IMR-90 (cell line): ENCODE data around the gene FZD7. TPM values are rescaled to one million over a fixed set of nuclear protein-coding genes. Genes with fewer than 3 reads are reported as not detected.

Source experiments
- ATAC-seq: fragments of 200-7000 bp; cut with Tn5 transposase; 2 replicates; pipeline ENCODE4 v1.9.1; 2020; ENCODE audit warnings: low read depth, mild to moderate bottlenecking, moderate library complexity
- BruUV-seq: library from RNA; stranded (reverse); fragments of 400-500 nt; replicated peaks from 2 replicates; lab custom pipeline; 2021; lab: Mats Ljungman, UMichigan
- CTCF ChIA-PET: fragments of 300-600 bp; formaldehyde crosslinking; extraction: SDS; loops from one replicate; lab custom pipeline; 2021; ENCODE audit warnings: antibody characterized with exemption; lab: Yijun Ruan, JAX
- POLR2A ChIA-PET: fragments of 300-600 bp; sonication (Branson Sonifier 250); formaldehyde crosslinking; loops from one replicate; lab custom pipeline; 2022; ENCODE audit warnings: antibody characterized with exemption; ENCODE audit not compliant: unreplicated experiment; lab: Charles Lee
- DNase-seq: peaks from one replicate; pipeline ENCODE4 v3.0.0; 2013
- H2AFZ ChIP-seq: replicated peaks from 2 replicates; pipeline ENCODE3; 2013; ENCODE audit warnings: low read length, mild to moderate bottlenecking; ENCODE audit not compliant: poor library complexity
- H2AK5ac ChIP-seq: 2 replicates; pipeline ENCODE4 v1.6.1; 2013; ENCODE audit warnings: low read depth, low read length, inconsistent platforms
- H2AK9ac ChIP-seq: replicated peaks from 2 replicates; pipeline ENCODE3; 2013; ENCODE audit warnings: mild to moderate bottlenecking, low read depth, low read length, moderate library complexity; ENCODE audit not compliant: poor library complexity
- H2BK120ac ChIP-seq: 2 replicates; pipeline ENCODE4 v1.6.1; 2013; ENCODE audit warnings: low read depth, low read length, inconsistent platforms
- H2BK15ac ChIP-seq: 3 replicates; pipeline ENCODE4 v1.6.1; 2013; ENCODE audit warnings: low read depth, low read length, inconsistent platforms
- H2BK20ac ChIP-seq: 2 replicates; pipeline ENCODE4 v1.6.1; 2013; ENCODE audit warnings: low read depth, mild to moderate bottlenecking, inconsistent platforms, low read length, moderate library complexity
- H2BK5ac ChIP-seq: 2 replicates; pipeline ENCODE4 v1.6.1; 2013; ENCODE audit warnings: mild to moderate bottlenecking, low read depth, low read length, inconsistent platforms; ENCODE audit not compliant: poor library complexity, severe bottlenecking
- H3K14ac ChIP-seq: replicated peaks from 2 replicates; pipeline ENCODE4 v1.6.1; 2013; ENCODE audit warnings: low read depth, low read length, inconsistent platforms
- H3K18ac ChIP-seq: 2 replicates; pipeline ENCODE4 v1.6.1; 2013; ENCODE audit warnings: low read depth, low read length, control low read depth
- H3K23ac ChIP-seq: 2 replicates; pipeline ENCODE4 v1.6.1; 2013; ENCODE audit warnings: low read depth, low read length, inconsistent platforms
- H3K27ac ChIP-seq: 2 replicates; pipeline ENCODE4 v1.5.1; 2013; ENCODE audit warnings: mild to moderate bottlenecking, control low read depth, low read length; ENCODE audit not compliant: insufficient read depth
- H3K27me3 ChIP-seq: 2 replicates; pipeline ENCODE4 v1.6.1; 2013; ENCODE audit warnings: low read length; ENCODE audit not compliant: control insufficient read depth, insufficient read depth
- H3K36me3 ChIP-seq: 2 replicates; pipeline ENCODE4 v1.6.1; 2013; ENCODE audit warnings: low read length, mixed read lengths; ENCODE audit not compliant: control insufficient read depth, insufficient read depth
- H3K4ac ChIP-seq: 2 replicates; pipeline ENCODE4 v1.6.1; 2013; ENCODE audit warnings: low read depth, low read length, inconsistent platforms
- H3K4me1 ChIP-seq: 2 replicates; pipeline ENCODE4 v1.6.1; 2013; ENCODE audit warnings: low read length, mixed read lengths; ENCODE audit not compliant: control insufficient read depth, insufficient read depth
- H3K4me2 ChIP-seq: 2 replicates; pipeline ENCODE4 v1.6.1; 2013; ENCODE audit warnings: low read depth, mild to moderate bottlenecking, control low read depth, low read length, moderate library complexity
- H3K4me3 ChIP-seq: 2 replicates; pipeline ENCODE4 v1.5.1; 2013; ENCODE audit warnings: low read depth, mild to moderate bottlenecking, control low read depth, low read length, moderate library complexity; ENCODE audit not compliant: insufficient read depth
- H3K56ac ChIP-seq: 2 replicates; pipeline ENCODE4 v1.6.1; 2013; ENCODE audit warnings: low read length, inconsistent platforms; ENCODE audit not compliant: insufficient read depth; ENCODE audit errors: extremely low read depth
- H3K79me1 ChIP-seq, 2 experiments: 2 replicates each; pipeline ENCODE4 v1.6.1; 2013; ENCODE audit warnings: low read length in 2 of 2, inconsistent platforms in 1 of 2, low read depth in 1 of 2
- H3K9ac ChIP-seq: 2 replicates; pipeline ENCODE4 v1.6.1; 2013; ENCODE audit warnings: low read depth, low read length, control low read depth
- H3K9me1 ChIP-seq: 2 replicates; pipeline ENCODE4 v1.6.1; 2013; ENCODE audit warnings: low read length, inconsistent platforms; ENCODE audit not compliant: insufficient read depth
- H3K9me3 ChIP-seq: 2 replicates; pipeline ENCODE4 v1.6.1; 2013; ENCODE audit warnings: low read length; ENCODE audit not compliant: control insufficient read depth, insufficient read depth
- H4K20me1 ChIP-seq: 2 replicates; pipeline ENCODE4 v1.6.1; 2013; ENCODE audit warnings: low read length, inconsistent platforms; ENCODE audit not compliant: insufficient read depth
- H4K5ac ChIP-seq: 2 replicates; pipeline ENCODE4 v1.6.1; 2013; ENCODE audit warnings: mild to moderate bottlenecking, low read depth, low read length, control low read depth
- H4K8ac ChIP-seq, 2 experiments: 2 replicates each; pipeline ENCODE4 v1.6.1; 2013; ENCODE audit warnings: low read depth in 2 of 2, low read length in 2 of 2, control low read depth in 1 of 2, inconsistent platforms in 1 of 2
- H4K91ac ChIP-seq: 2 replicates; pipeline ENCODE4 v1.6.1; 2013; ENCODE audit warnings: low read depth, low read length, inconsistent platforms; ENCODE audit not compliant: insufficient read depth
- BHLHE40 ChIP-seq: fragments of 150-350 bp; IDR thresholded peaks from 2 replicates; pipeline ENCODE4 v1.6.1; 2016; ENCODE audit warnings: mild to moderate bottlenecking, low read depth, low read length
- CEBPB ChIP-seq: IDR thresholded peaks from 2 replicates; pipeline ENCODE4 v1.6.1; 2012; ENCODE audit warnings: low read depth, low read length, improper control_type of control experiment
- CHD1 ChIP-seq: IDR thresholded peaks from 2 replicates; pipeline ENCODE4 v1.6.1; 2012; ENCODE audit warnings: low read depth, low read length, improper control_type of control experiment
- MAFK ChIP-seq: IDR thresholded peaks from 2 replicates; pipeline ENCODE4 v1.6.1; 2012; ENCODE audit warnings: low read depth, low read length, improper control_type of control experiment
- RCOR1 ChIP-seq: IDR thresholded peaks from 2 replicates; pipeline ENCODE4 v1.6.1; 2012; ENCODE audit warnings: mild to moderate bottlenecking, low read length, improper control_type of control experiment; ENCODE audit not compliant: insufficient replicate concordance
- WGBS, 2 experiments: methylation state at CpG; one replicate each; pipeline versions ENCODE4 v1.1.5 to v1.1.7; 2013; ENCODE audit warnings: missing lambda C conversion rate in 2 of 2; ENCODE audit not compliant: insufficient read length in 1 of 2; ENCODE audit errors: extremely low coverage in 2 of 2; 5-methylcytosine and 5-hydroxymethylcytosine counted together
- dilution Hi-C: fragments of 300-500 bp; cut with HindIII; formaldehyde crosslinking; loops from one replicate; pipeline ENCODE4 v1.14.3; 2018; ENCODE audit warnings: low sequenced_read_pairs; ENCODE audit not compliant: unreplicated experiment
- in situ Hi-C: fragments of 300-500 bp; cut with MboI; formaldehyde crosslinking; loops from 3 replicates; pipeline ENCODE4 v1.14.3; 2019; ENCODE audit warnings: low sequenced_read_pairs, inconsistent platforms, mixed read lengths
- intact Hi-C: fragments of 100-400 bp; cut with micrococcal nuclease; formaldehyde crosslinking; loops from 2 replicates; pipeline ENCODE4 v1.10.0; 2022
- polyA plus RNA-seq, 3 experiments: library from polyadenylated mRNA; depleted of rRNA; stranded (reverse); fragments of >200 nt; gene quantifications; 2 replicates each; pipeline ENCODE4 v1.2.3, GENCODE V29; 2012; ENCODE audit warnings: low replicate concordance in 1 of 3
- total RNA-seq: library from RNA; depleted of rRNA; stranded (reverse); fragments of >200 nt; gene quantifications from 2 replicates; pipeline ENCODE4 v1.2.3, GENCODE V29; 2012
- TF ChIP-seq, protein P1 (sequence below): fragments of 150-350 bp; IDR thresholded peaks from 2 replicates; pipeline ENCODE4 v1.6.1; 2017; ENCODE audit warnings: mild to moderate bottlenecking, antibody characterized with exemption, low read length, low read depth

Gene FZD7
- total and polyA plus RNA-seq, 2 of the 4 experiments (the other 2 are of a cell fraction), result 62.4 to 90.9 TPM

DNA sequence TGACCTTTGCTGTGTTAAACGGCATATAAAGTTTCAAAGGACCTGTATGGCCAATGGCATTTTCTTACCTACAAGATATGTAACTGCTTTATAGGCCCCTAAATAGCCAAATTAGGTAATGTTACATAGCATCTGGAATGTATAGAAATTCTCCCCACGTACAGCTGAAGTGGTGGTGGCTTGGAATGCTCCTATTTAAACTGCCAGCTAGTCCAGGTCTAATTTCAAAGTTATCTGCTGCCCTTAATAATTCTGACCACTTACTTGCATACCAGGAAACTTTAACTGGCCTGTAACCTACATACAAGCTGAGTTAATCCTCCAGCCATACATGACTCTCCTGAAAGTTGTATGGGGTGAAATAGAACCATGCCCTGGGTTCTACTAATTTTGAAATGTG is 40.7 kb downstream of the FZD7 start:
- POLR2A ChIA-PET, result no interaction called here
- no peak overlapping the region for H3K23ac ChIP-seq
- no CpG with 5 or more reads among the region's 2 CpGs for WGBS, 2 experiments
- no peak overlapping the region for H3K4ac ChIP-seq
- H3K27me3 ChIP-seq, result no peaks in the 10 kb centered on the region
- H3K36me3 ChIP-seq, result no peaks in the 10 kb centered on the region
- H3K4me3 ChIP-seq, result no peak overlapping the region
- no peak overlapping the region for H2BK20ac ChIP-seq
- H4K5ac ChIP-seq, result no peak overlapping the region
- H2BK5ac ChIP-seq, result no peak overlapping the region
- no peak overlapping the region for H2AK5ac ChIP-seq
- no TSS peak for BruUV-seq
- ATAC-seq (no peak), DNase-seq (peak; percentile 12)
- H4K8ac ChIP-seq, result no peak overlapping the region
- intact Hi-C loops, result no loop called here
- no peak overlapping the region for H4K91ac ChIP-seq
- no peaks in the 10 kb centered on the region for H4K20me1 ChIP-seq
- H3K14ac ChIP-seq, result no peak overlapping the region
- CTCF ChIA-PET, result interaction anchor here (1.0 kb wide), 1 partner anchor 10 kb away, joined by 3 read pairs; no protein-coding TSS in a partner anchor
- no peak overlapping the region for H3K27ac ChIP-seq
- H2AK9ac ChIP-seq, result no peak overlapping the region
- no peaks in the 10 kb centered on the region for H3K9me1 ChIP-seq
- no peak overlapping the region for H3K56ac ChIP-seq
- no peak overlapping the region for H3K9ac ChIP-seq
- TF ChIP-seq CHD1, result no peak
- TF ChIP-seq, protein P1, sequence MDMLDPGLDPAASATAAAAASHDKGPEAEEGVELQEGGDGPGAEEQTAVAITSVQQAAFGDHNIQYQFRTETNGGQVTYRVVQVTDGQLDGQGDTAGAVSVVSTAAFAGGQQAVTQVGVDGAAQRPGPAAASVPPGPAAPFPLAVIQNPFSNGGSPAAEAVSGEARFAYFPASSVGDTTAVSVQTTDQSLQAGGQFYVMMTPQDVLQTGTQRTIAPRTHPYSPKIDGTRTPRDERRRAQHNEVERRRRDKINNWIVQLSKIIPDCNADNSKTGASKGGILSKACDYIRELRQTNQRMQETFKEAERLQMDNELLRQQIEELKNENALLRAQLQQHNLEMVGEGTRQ, result no peak
- TF ChIP-seq CEBPB, result no peak
- TF ChIP-seq MAFK, result no peak
- TF ChIP-seq BHLHE40, result no peak
- TF ChIP-seq RCOR1, result no peak
- in situ Hi-C loops, result no loop called here
- no peaks in the 10 kb centered on the region for H3K4me1 ChIP-seq
- H2BK15ac ChIP-seq, result no peak overlapping the region
- H2AFZ ChIP-seq, result no peak overlapping the region
- no peaks in the 10 kb centered on the region for H3K79me1 ChIP-seq
- H3K18ac ChIP-seq, result no peak overlapping the region
- dilution Hi-C loops, result no loop called here
- no peak overlapping the region for H2BK120ac ChIP-seq
- H3K9me3 ChIP-seq, result no peaks in the 10 kb centered on the region
- no peak overlapping the region for H3K4me2 ChIP-seq
